H1 (cell line): ENCODE measurements around the gene DNMT1. TPM values are rescaled to one million over a fixed set of nuclear protein-coding genes. Genes with fewer than 3 reads are reported as not detected.

Source experiments
- CTCF ChIA-PET: fragments of 300-600 bp; sonication (Branson Sonifier 250); formaldehyde crosslinking; loops from one replicate; lab custom pipeline; 2021; ENCODE audit not compliant: partially characterized antibody; lab: Charles Lee
- POLR2A ChIA-PET: fragments of 300-600 bp; sonication (Branson Sonifier 250); formaldehyde crosslinking; loops from one replicate; lab custom pipeline; 2021; ENCODE audit warnings: inconsistent platforms; ENCODE audit not compliant: partially characterized antibody; lab: Charles Lee
- DNase-seq, 2 experiments: peaks; one replicate each; pipeline versions ENCODE4 v3.0.0 to v3.0.0-alpha.2; 2010 to 2022; ENCODE audit warnings: low spot score in 2 of 2, low read depth in 1 of 2, mixed read lengths in 1 of 2
- FAIRE-seq: peaks from 2 replicates; lab custom pipeline; 2011; peaks lifted over from hg19 to GRCh38; lab: Jason Lieb, UNC
- H2AFZ ChIP-seq: 2 replicates; pipeline ENCODE4 v1.8.1; 2012; ENCODE audit warnings: low read length, inconsistent platforms
- H2AK5ac ChIP-seq: 2 replicates; pipeline ENCODE4 v1.6.1; 2013; ENCODE audit warnings: low read depth, low read length
- H2BK120ac ChIP-seq: replicated peaks from 2 replicates; pipeline ENCODE3; 2013; ENCODE audit warnings: low read depth, low read length, inconsistent platforms
- H2BK12ac ChIP-seq: 2 replicates; pipeline ENCODE4 v1.6.1; 2013; ENCODE audit warnings: low read depth, low read length
- H2BK15ac ChIP-seq: 2 replicates; pipeline ENCODE4 v1.6.1; 2013; ENCODE audit warnings: low read length
- H2BK20ac ChIP-seq: 2 replicates; pipeline ENCODE4 v1.6.1; 2013; ENCODE audit warnings: low read length
- H2BK5ac ChIP-seq: 2 replicates; pipeline ENCODE4 v1.6.1; 2013; ENCODE audit warnings: low read depth, low read length
- H3K14ac ChIP-seq: 2 replicates; pipeline ENCODE4 v1.6.1; 2013; ENCODE audit warnings: inconsistent platforms; ENCODE audit not compliant: insufficient read length
- H3K18ac ChIP-seq: 2 replicates; pipeline ENCODE4 v1.6.1; 2013; ENCODE audit warnings: low read length; ENCODE audit errors: extremely low read depth
- H3K23ac ChIP-seq: 2 replicates; pipeline ENCODE4 v1.6.1; 2013; ENCODE audit warnings: inconsistent platforms; ENCODE audit not compliant: insufficient read length
- H3K23me2 ChIP-seq: 2 replicates; pipeline ENCODE4 v1.6.1; 2013; ENCODE audit warnings: low read depth, low read length
- H3K27ac ChIP-seq: 2 replicates; pipeline ENCODE4 v1.6.1; 2011; ENCODE audit warnings: low read depth, low read length, inconsistent platforms
- H3K27me3 ChIP-seq, 4 experiments: replicated peaks in 1 of 4; 1 replicate in 1 of 4; 2 replicates in 3 of 4; pipeline versions ENCODE4 v1.6.1 to v1.8.1; 2011 to 2013; ENCODE audit warnings: low read length in 3 of 4, mild to moderate bottlenecking in 3 of 4, inconsistent platforms in 2 of 4, mixed read lengths in 2 of 4, moderate library complexity in 1 of 4; ENCODE audit not compliant: control insufficient read depth in 3 of 4, insufficient read depth in 3 of 4; ENCODE audit errors: extremely low read depth in 1 of 4
- H3K36me3 ChIP-seq, 4 experiments: 2 replicates each; pipeline versions ENCODE4 v1.6.1 to v1.8.1; 2011 to 2013; ENCODE audit warnings: mild to moderate bottlenecking in 4 of 4, low read length in 3 of 4, moderate library complexity in 2 of 4, control low read depth in 1 of 4, inconsistent platforms in 1 of 4; ENCODE audit not compliant: insufficient read depth in 4 of 4, control insufficient read depth in 2 of 4
- H3K4ac ChIP-seq: replicated peaks from 2 replicates; pipeline ENCODE3; 2013; ENCODE audit warnings: low read length, low read depth, mixed read lengths, inconsistent platforms; ENCODE audit not compliant: insufficient read length
- H3K4me1 ChIP-seq, 4 experiments: replicated peaks in 1 of 4; 1 replicate in 1 of 4; 2 replicates in 3 of 4; pipeline versions ENCODE4 v1.6.1 to v1.8.1; 2011 to 2013; ENCODE audit warnings: low read length in 3 of 4, inconsistent platforms in 2 of 4, mixed read lengths in 1 of 4; ENCODE audit not compliant: insufficient read depth in 4 of 4, control insufficient read depth in 3 of 4
- H3K4me2 ChIP-seq, 2 experiments: 2 replicates each; pipeline versions ENCODE4 v1.6.1 to v1.8.1; 2011 to 2013; ENCODE audit warnings: low read depth in 2 of 2, low read length in 2 of 2, control low read depth in 1 of 2, inconsistent platforms in 1 of 2, mild to moderate bottlenecking in 1 of 2; ENCODE audit not compliant: insufficient read depth in 1 of 2
- H3K4me3 ChIP-seq, 4 experiments: fragments of 200-600, 300-600 bp in 1 of 4; sonication (generic), shearing (Covaris generic), sonication (Bioruptor Twin) in 1 of 4; 2 replicates each; pipeline versions ENCODE4 v1.5.1 to v1.8.1; 2011 to 2016; ENCODE audit warnings: low read length in 4 of 4, low read depth in 3 of 4, control low read depth in 2 of 4, inconsistent platforms in 2 of 4, mild to moderate bottlenecking in 2 of 4, mixed read lengths in 1 of 4, moderate library complexity in 1 of 4; ENCODE audit not compliant: insufficient read depth in 2 of 4; ENCODE audit errors: extremely low read depth in 1 of 4
- H3K56ac ChIP-seq: replicated peaks from 2 replicates; pipeline ENCODE3; 2013; ENCODE audit warnings: low read depth, mild to moderate bottlenecking, mixed read lengths, low read length, inconsistent platforms; ENCODE audit not compliant: insufficient read length
- H3K79me1 ChIP-seq: 2 replicates; pipeline ENCODE4 v1.6.1; 2013; ENCODE audit warnings: low read depth, low read length, control low read depth
- H3K79me2 ChIP-seq, 2 experiments: 2 replicates each; pipeline versions ENCODE4 v1.6.1 to v1.8.1; 2012 to 2013; ENCODE audit warnings: low read length in 2 of 2, mild to moderate bottlenecking in 2 of 2, inconsistent platforms in 1 of 2; ENCODE audit not compliant: insufficient read depth in 2 of 2, control insufficient read depth in 1 of 2
- H3K9ac ChIP-seq, 4 experiments: replicated peaks in 1 of 4; 1 replicate in 1 of 4; 2 replicates in 3 of 4; pipeline versions ENCODE4 v1.6.1 to v1.8.1; 2011 to 2013; ENCODE audit warnings: low read depth in 3 of 4, low read length in 3 of 4, control low read depth in 2 of 4, mild to moderate bottlenecking in 2 of 4, moderate library complexity in 2 of 4, inconsistent platforms in 1 of 4; ENCODE audit errors: extremely low read depth in 1 of 4
- H3K9me3 ChIP-seq, 2 experiments: 2 replicates each; pipeline versions ENCODE4 v1.6.1 to v1.8.1; 2012 to 2013; ENCODE audit warnings: mild to moderate bottlenecking in 2 of 2, moderate library complexity in 2 of 2, control low read depth in 1 of 2, inconsistent platforms in 1 of 2, low read depth in 1 of 2, low read length in 1 of 2, mixed read lengths in 1 of 2; ENCODE audit not compliant: insufficient read depth in 2 of 2
- H4K20me1 ChIP-seq, 2 experiments: replicated peaks in 1 of 2; 2 replicates each; pipeline versions ENCODE3 to v1.8.1; 2011 to 2013; ENCODE audit warnings: inconsistent platforms in 2 of 2, low read length in 2 of 2, mild to moderate bottlenecking in 1 of 2; ENCODE audit not compliant: insufficient read depth in 2 of 2, control insufficient read depth in 1 of 2
- H4K5ac ChIP-seq: 2 replicates; pipeline ENCODE4 v1.6.1; 2013; ENCODE audit warnings: low read length, low read depth, mixed read lengths, inconsistent platforms; ENCODE audit not compliant: insufficient read length
- H4K8ac ChIP-seq: 2 replicates; pipeline ENCODE4 v1.8.0; 2013; ENCODE audit warnings: mild to moderate bottlenecking, moderate library complexity, low read length, inconsistent platforms; ENCODE audit not compliant: insufficient read depth; ENCODE audit errors: extremely low read depth
- H4K91ac ChIP-seq: replicated peaks from 2 replicates; pipeline ENCODE3; 2013; ENCODE audit warnings: low read length, mixed read lengths, inconsistent platforms; ENCODE audit not compliant: insufficient read length
- EP300 ChIP-seq, 2 experiments: IDR thresholded peaks; 1 replicate in 1 of 2; 2 replicates in 1 of 2; pipeline ENCODE4 v1.6.1; 2011 to 2012; ENCODE audit warnings: low read depth in 2 of 2, low read length in 2 of 2, mild to moderate bottlenecking in 2 of 2, borderline replicate concordance in 1 of 2, inconsistent platforms in 1 of 2, moderate library complexity in 1 of 2
- FOSL1 ChIP-seq: IDR thresholded peaks from 2 replicates; pipeline ENCODE4 v1.6.1; 2011; ENCODE audit warnings: mild to moderate bottlenecking, low read depth, low read length, moderate library complexity; ENCODE audit not compliant: insufficient read depth
- KDM5A ChIP-seq: fragments of 200-600 bp; IDR thresholded peaks from 2 replicates; pipeline ENCODE4 v1.7.1; 2012; ENCODE audit warnings: mild to moderate bottlenecking, low read length, inconsistent platforms, mixed read lengths
- PHF8 ChIP-seq: fragments of 200-600 bp; sonication (generic); conservative IDR thresholded peaks from 2 replicates; pipeline ENCODE4 v1.7.1; 2012; ENCODE audit warnings: low read depth, mild to moderate bottlenecking, inconsistent platforms, low read length, moderate library complexity
- RBBP5 ChIP-seq: IDR thresholded peaks from 2 replicates; pipeline ENCODE4 v1.7.1; 2012; ENCODE audit warnings: low read depth, mild to moderate bottlenecking, inconsistent platforms, low read length, moderate library complexity, borderline replicate concordance
- RFX5 ChIP-seq: IDR thresholded peaks from 2 replicates; pipeline ENCODE4 v1.6.1; 2011; ENCODE audit warnings: low read depth, low read length, improper control_type of control experiment, borderline replicate concordance
- SIX5 ChIP-seq: IDR thresholded peaks from 2 replicates; pipeline ENCODE4 v1.6.1; 2011; ENCODE audit warnings: mild to moderate bottlenecking, low read depth, low read length
- SP4 ChIP-seq: IDR thresholded peaks from 2 replicates; pipeline ENCODE4 v1.6.1; 2012; ENCODE audit warnings: low read length, inconsistent platforms
- TEAD4 ChIP-seq: IDR thresholded peaks from 2 replicates; pipeline ENCODE4 v1.6.1; 2012; ENCODE audit warnings: low read depth, low read length, inconsistent platforms, mixed read lengths
- ZNF274 ChIP-seq: IDR thresholded peaks from 2 replicates; pipeline ENCODE4 v1.7.0; 2012; ENCODE audit warnings: low read length, borderline replicate concordance; ENCODE audit errors: extremely low read depth
- WGBS, 2 experiments: shearing (Covaris generic) in 1 of 2; methylation state at CpG; one replicate each; pipeline versions ENCODE4 v1.1.6 to v1.1.7; 2013 to 2015; ENCODE audit warnings: low lambda C conversion rate in 2 of 2, mixed read lengths in 2 of 2, inconsistent platforms in 1 of 2, low coverage in 1 of 2, missing lambda C conversion rate in 1 of 2; ENCODE audit not compliant: insufficient replicate concordance in 2 of 2, insufficient coverage in 1 of 2, insufficient read length in 1 of 2; ENCODE audit errors: extremely low coverage in 1 of 2, missing lambda C conversion rate in 1 of 2; 5-methylcytosine and 5-hydroxymethylcytosine counted together
- polyA plus RNA-seq, 7 experiments: library from polyadenylated mRNA; depleted of rRNA in 3 of 7; stranded (reverse) in 5 of 7; unstranded in 2 of 7; fragments of >200 nt in 5 of 7; fragments of 200-250 nt in 2 of 7; gene quantifications; 1 replicate in 5 of 7; 2 replicates in 1 of 7; 4 replicates in 1 of 7; pipeline versions ENCODE4 v1.2.1 to v1.2.3, GENCODE V29; 2011 to 2013; ENCODE audit warnings: missing spikeins in 2 of 7, mixed read lengths in 2 of 7
- total RNA-seq: library from RNA; stranded (reverse); fragmentation: NEBNext Ultra II Directional; extraction: Animal tissue kit (Norgen Biotek cat#: 25700); gene quantifications from 2 replicates; pipeline ENCODE4 v1.2.1, GENCODE V29; 2021

The DNMT1 gene
- total and polyA plus RNA-seq, 2 of the 8 experiments (the other 6 are each of a cell fraction or from before 2014, with no cell fraction given) = 101 to 210 TPM

GRCh38 chr19:10084803-10085202 lies 110.0 kb downstream of the DNMT1 start:
- 0 out of 8 replicates have a peak, but pooled peaks cover 0 to 2% (median 0%) of the 10 kb centered on the region in 4 experiments for H3K36me3 ChIP-seq
- peaks cover 13% of the 10 kb centered on the region; the same call in 1 of the 2 replicates for H3K23me2 ChIP-seq
- FAIRE-seq = no peak
- no peaks in the 10 kb centered on the region for H3K79me1 ChIP-seq
- no peak overlapping the region for H3K4ac ChIP-seq
- H2BK120ac ChIP-seq = no peak overlapping the region
- H3K23ac ChIP-seq = no peak overlapping the region
- H3K9me3 ChIP-seq = no peaks in the 10 kb centered on the region
- H3K18ac ChIP-seq = no peak overlapping the region
- H2BK5ac ChIP-seq = no peak overlapping the region
- no peak overlapping the region for H2AK5ac ChIP-seq
- 97% methylated on average over 3 of the region's 3 CpGs; no CpG with 5 or more reads in 1 of the 2 experiments for WGBS, 2 experiments
- peaks cover 0 to 4% (median 3%) of the 10 kb centered on the region in 4 experiments; a peak in 4 of 7 replicates for H3K4me1 ChIP-seq
- no peak overlapping the region for H2BK12ac ChIP-seq
- POLR2A ChIA-PET = interaction anchor here (1.1 kb wide), 1 partner anchor 29 kb away, joined by 3 read pairs; no protein-coding TSS in a partner anchor
- H3K14ac ChIP-seq = no peak overlapping the region
- peaks cover 0 to 2% (median 0%) of the 10 kb centered on the region in 4 experiments; a peak in 1 of 7 replicates for H3K27me3 ChIP-seq
- DNase-seq = no peak
- H3K79me2 ChIP-seq = no peaks in the 10 kb centered on the region
- no peak overlapping the region for H3K9ac ChIP-seq
- no peak overlapping the region for H4K5ac ChIP-seq
- no peak overlapping the region for H3K4me2 ChIP-seq
- no peak overlapping the region for H4K91ac ChIP-seq
- peaks cover 0 to 3% of the 10 kb centered on the region in 2 experiments for H4K20me1 ChIP-seq
- no peak overlapping the region for H2AFZ ChIP-seq
- no peak overlapping the region for H3K56ac ChIP-seq
- CTCF ChIA-PET = interaction anchor here (0.5 to 2.6 kb wide), 6 partner anchors 10 to 759 kb away, joined by 3 to 14 read pairs (median 4); no protein-coding TSS in a partner anchor
- no peak overlapping the region for H4K8ac ChIP-seq
- H2BK15ac ChIP-seq = no peak overlapping the region
- no peak overlapping the region for H3K27ac ChIP-seq
- no peak for TF ChIP-seq FOSL1
- no peak for TF ChIP-seq PHF8
- no peak for TF ChIP-seq SP4
- no peak for TF ChIP-seq SIX5
- TF ChIP-seq RBBP5 = no peak
- TF ChIP-seq KDM5A = no peak
- no peak for TF ChIP-seq ZNF274
- no peak for TF ChIP-seq RFX5
- no peak for TF ChIP-seq EP300 (IDR thresholded peaks at IDR 0.05; ENCODE audit: borderline replicate concordance in 1 of 2, low read depth in 2 of 2, low read length in 2 of 2)
- no peak for TF ChIP-seq TEAD4
- H2BK20ac ChIP-seq = no peak overlapping the region
- no peak overlapping the region for H3K4me3 ChIP-seq
